GM18873 (cell line): ENCODE results near the gene TSGA10.
A peak's percentile ranks its signal among the peaks of the same experiment; 100 is the strongest.
"Not testable (repeated sequence)": the region's sequence is repeated elsewhere in the genome, so short reads cannot be mapped to it uniquely, and the experiment has no call there.

Source experiments
- ATAC-seq: cut with Tn5 transposase; IDR thresholded peaks from one replicate; pipeline ENCODE4 v1.9.1; 2021; ENCODE audit warnings: mild to moderate bottlenecking, moderate library complexity, moderate number of reproducible peaks; ENCODE audit not compliant: unreplicated experiment, low FRiP score

Gene TSGA10, protein sequence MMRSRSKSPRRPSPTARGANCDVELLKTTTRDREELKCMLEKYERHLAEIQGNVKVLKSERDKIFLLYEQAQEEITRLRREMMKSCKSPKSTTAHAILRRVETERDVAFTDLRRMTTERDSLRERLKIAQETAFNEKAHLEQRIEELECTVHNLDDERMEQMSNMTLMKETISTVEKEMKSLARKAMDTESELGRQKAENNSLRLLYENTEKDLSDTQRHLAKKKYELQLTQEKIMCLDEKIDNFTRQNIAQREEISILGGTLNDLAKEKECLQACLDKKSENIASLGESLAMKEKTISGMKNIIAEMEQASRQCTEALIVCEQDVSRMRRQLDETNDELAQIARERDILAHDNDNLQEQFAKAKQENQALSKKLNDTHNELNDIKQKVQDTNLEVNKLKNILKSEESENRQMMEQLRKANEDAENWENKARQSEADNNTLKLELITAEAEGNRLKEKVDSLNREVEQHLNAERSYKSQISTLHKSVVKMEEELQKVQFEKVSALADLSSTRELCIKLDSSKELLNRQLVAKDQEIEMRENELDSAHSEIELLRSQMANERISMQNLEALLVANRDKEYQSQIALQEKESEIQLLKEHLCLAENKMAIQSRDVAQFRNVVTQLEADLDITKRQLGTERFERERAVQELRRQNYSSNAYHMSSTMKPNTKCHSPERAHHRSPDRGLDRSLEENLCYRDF

GRCh38 chr2:99154643-99155536, at the start of gene TSGA10, which contains the start of gene LIPT1:
Gene TSGA10, minus strand, starts transcription at chr2:99154942. Its CDS starts 45,503 bp downstream, at chr2:99109439.
Gene LIPT1, plus strand, starts transcription at chr2:99154967. Its CDS starts 6,991 bp downstream, at chr2:99161958.
- peak; percentile 91 for ATAC-seq

DNA sequence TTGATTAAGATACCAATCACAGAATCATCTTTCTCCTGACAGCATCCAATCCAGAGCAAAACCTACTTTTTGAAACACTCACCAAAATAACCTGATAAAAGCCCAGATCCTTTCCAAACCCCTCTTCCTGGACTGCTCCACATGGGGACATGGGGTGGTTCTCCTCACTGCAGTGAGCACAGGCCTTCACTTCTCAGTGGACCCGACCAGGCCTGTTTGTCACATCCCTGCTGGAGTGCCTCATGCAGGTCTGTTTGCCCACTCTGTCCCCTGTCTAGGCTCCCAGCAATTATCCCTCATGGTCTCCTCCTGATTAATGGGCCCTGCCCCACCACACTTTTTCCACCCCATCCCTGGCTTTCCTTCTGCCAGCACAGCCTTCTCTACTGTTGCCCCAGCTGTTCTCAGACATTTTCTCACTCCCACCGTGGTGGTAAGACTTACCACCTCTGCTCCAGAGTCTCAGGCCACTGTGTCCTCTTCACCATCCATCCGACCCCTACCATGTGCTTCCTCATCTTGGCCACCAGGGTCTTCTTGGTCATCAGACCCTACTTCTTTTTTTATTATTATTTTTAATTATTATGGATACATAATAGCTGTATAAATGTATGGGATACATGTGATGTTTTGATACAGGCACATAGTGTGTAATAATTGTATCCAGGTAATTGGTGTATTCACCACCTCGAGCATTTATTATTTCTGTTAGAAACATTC, 47.4 kb upstream of the TSGA10 start:
- ATAC-seq, result no peak

DNA sequence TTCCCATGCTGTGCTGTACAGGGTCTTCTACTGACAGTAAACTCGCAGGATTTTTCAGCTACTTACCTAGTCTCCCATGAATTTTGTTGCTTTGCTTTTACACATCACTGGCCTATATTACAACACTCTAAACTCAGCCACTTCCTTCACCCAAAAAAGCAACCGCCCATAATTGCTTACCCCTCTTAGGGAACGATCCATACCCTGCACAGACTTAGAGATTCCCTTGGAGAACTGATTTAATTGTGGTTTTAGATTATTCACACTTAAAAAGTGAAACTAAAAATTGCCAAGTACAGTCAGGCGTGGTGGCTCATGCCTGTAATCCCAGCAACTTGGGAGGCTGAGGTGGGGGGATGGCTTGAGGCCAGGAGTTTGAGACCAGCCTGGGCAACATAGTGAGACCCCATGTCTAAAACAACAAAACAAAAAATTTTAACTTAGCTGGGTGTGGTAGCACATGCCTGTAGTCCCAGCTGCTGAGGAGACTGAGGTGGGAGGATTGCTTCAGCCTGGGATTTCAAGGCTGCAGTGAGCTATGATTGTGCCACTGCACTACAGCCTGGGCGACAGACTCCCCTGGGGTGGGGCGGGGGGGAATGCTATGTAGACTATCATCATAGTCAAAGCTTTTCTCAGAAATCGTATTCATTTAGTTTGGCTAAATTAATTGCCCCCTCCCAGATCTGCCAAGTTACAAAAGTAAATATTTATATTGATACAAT, 45.5 kb upstream of the TSGA10 start:
- no peak for ATAC-seq

GRCh38 chr2:99198103-99198841, 43.5 kb upstream of the TSGA10 start:
- no peak for ATAC-seq

- not testable (repeated sequence) for ATAC-seq
Observed at GRCh38 chr2:99192364-99192763, 37.6 kb upstream of the TSGA10 start.

DNA sequence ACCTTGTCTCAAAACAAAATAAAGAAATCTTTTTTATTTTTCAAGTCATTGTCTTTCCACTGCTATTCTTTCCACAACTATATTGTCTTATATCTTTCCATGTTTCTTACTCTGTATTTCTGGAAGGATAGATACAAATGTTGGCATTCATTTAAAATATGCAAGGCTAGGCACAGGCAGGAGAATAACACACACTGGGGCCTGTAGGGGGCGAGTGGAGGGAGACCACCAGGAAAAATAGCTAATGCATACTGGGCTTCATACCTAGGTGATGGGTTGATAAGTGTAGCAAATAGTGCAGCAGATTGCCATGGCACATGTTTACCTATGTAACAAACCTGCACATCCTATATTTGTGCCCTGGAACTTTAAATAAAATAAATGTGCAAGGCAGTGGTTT, 35.8 kb upstream of the TSGA10 start:
- ATAC-seq, result no peak

- ATAC-seq, result no peak
Observed at GRCh38 chr2:99188357-99188756, 33.6 kb upstream of the TSGA10 start.

DNA sequence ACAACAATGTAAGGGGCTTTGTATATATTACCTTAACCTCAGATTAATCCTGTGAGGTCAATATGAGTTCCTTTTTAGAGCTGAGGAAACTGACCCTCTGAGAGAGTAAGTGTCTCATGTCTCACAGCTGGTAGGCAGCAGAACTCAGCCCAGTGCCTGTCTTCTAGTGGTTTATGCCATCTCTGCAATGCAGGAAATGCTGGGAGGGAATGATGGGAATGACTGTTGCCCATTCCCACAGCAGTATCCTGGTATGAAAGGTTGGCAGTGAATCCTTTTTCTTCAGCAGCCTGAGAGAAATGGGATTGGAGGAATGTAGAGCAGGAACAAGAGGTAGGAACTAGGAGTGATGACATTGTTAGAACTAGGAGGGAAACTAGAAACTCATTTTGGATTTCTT, 32.3 kb upstream of the TSGA10 start:
- ATAC-seq, result no peak

DNA sequence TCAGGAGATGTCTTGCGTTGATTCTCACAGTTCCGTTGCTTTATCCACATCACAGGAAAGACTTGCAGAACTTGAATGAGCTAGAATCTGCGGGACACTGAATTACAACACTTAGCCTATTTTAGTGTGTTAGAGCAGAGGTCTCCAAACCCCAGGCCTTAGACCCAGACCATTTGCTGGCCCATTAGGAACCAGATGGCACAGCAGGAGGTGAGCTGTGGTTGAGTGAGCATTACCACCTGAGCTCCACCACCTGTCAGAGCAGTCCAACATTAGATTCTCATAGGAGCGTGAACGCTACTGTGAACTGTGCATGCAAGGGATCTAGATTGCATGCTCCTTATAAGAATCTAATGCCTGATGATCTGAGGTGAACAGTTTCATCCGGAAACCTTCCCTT, 30.1 kb upstream of the TSGA10 start:
- ATAC-seq, result no peak

GRCh38 chr2:99183025-99183424, 28.3 kb upstream of the TSGA10 start:
- ATAC-seq, result no peak

GRCh38 chr2:99181624-99182000, 26.9 kb upstream of the TSGA10 start:
- ATAC-seq, result no peak

- peak; percentile 87 for ATAC-seq
Observed at GRCh38 chr2:99180755-99181623, 26.2 kb upstream of the TSGA10 start, which contains the start of the genes MITD1 and MRPL30. Gene MITD1, minus strand, starts transcription at chr2:99181058. Its CDS starts 77 bp downstream, at chr2:99180981. Gene MRPL30, plus strand, starts transcription at chr2:99181184. Its CDS starts 5,020 bp downstream, at chr2:99186204.

DNA sequence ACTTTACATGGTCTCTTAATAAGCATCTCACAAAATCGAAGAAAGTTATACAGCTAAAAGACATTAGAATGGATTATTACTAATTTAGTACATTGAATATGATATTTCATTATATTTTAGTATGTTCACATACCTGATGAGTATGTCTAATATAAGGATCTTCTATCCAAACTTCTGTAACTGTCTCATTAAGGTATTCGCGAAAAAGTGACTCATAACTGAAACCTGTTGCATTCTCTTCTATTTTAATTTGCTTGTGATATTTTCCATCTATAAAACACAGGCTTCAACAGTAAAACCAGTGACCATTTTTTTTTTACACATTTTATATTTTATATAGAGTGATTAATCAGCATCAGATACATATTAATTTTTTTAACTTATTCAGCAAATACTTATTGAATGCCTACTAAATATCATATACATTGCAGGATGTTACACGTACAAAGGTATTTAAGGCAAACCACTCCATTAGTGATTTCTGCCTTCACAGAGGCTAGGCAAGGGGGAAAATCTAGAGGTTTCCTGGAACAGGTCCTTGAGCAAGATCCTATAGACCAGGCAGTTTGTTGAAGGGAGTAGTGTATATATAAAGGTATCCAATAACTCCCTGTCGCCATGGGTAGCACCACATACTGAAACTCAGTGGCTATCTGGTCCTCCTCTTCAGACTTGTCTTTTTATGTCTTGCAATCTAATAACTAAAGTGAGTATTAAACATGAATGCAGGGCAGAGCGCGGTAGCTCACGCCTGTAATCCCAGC, 16.8 kb upstream of the TSGA10 start:
- no peak for ATAC-seq

DNA sequence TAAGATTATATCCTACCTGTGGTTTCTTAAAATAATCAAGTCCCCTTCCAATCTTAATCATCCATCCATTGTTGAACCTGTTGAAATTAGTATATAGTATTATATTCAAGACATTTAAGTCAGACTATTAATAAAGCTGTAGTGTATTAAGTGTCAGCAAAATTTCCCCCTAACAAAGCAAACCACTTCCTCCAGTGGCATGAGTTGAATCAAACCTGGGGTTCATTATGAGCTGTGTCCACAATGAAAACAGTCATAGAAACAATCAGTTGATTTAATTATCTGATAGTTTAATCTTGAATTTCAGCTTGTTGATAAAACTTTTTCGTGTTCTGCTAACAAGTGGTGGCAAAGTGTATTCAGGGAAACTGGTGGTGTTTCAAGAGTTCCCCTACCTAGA, 14.8 kb upstream of the TSGA10 start:
- no peak for ATAC-seq

DNA sequence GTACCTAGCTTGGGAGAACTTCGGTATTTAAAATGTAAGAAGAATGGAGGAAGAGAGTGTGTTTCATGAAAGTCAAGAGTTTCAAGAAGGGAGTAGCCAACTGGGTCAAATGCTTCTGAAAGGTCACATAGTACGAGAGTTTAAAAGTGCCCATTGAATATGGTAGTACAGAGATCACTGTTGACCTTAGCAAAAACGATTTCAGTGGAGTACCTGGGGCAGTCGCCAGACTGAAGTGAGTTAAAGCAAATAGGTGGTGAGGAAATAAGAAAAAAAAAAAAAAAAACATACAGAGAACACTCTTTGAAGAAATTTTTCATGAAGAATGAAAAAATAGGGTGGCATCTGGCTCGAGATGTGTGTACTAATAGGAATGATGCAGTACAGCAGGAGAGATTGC, 11.5 kb upstream of the TSGA10 start:
- ATAC-seq, result no peak

- ATAC-seq, result no peak
Observed at GRCh38 chr2:99159594-99159993, 4.9 kb upstream of the TSGA10 start.

GRCh38 chr2:99158599-99158998, 3.9 kb upstream of the TSGA10 start:
- no peak for ATAC-seq
